H1 (cell line): Measurements from ENCODE around the gene OGDH. TPM values are rescaled to one million over a fixed set of nuclear protein-coding genes. Genes with fewer than 3 reads are reported as not detected.

ENCODE experiments used
- ATF2 ChIP-seq: IDR thresholded peaks from 2 replicates; pipeline ENCODE4 v1.6.1; 2012; ENCODE audit warnings: low read length, inconsistent platforms
- CHD7 ChIP-seq: fragments of 300-600 bp; sonication (generic); IDR thresholded peaks from 2 replicates; pipeline ENCODE4 v1.7.1; 2012; ENCODE audit warnings: low read length, moderate library complexity, mild to moderate bottlenecking, inconsistent platforms; ENCODE audit not compliant: insufficient replicate concordance
- CREB1 ChIP-seq: IDR thresholded peaks from 2 replicates; pipeline ENCODE4 v1.6.1; 2012; ENCODE audit warnings: inconsistent platforms
- EZH2 ChIP-seq: fragments of 200-600 bp; sonication (generic); IDR thresholded peaks from 2 replicates; pipeline ENCODE4 v1.7.1; 2012; ENCODE audit warnings: low read depth, mild to moderate bottlenecking, moderate library complexity, low read length, inconsistent platforms; ENCODE audit not compliant: severe bottlenecking
- RFX5 ChIP-seq: IDR thresholded peaks from 2 replicates; pipeline ENCODE4 v1.6.1; 2011; ENCODE audit warnings: low read depth, low read length, improper control_type of control experiment, borderline replicate concordance
- SIRT6 ChIP-seq: IDR thresholded peaks from one replicate; pipeline ENCODE4 v1.7.1; 2012; ENCODE audit warnings: low read length, inconsistent platforms
- USF2 ChIP-seq: IDR thresholded peaks from 2 replicates; pipeline ENCODE4 v1.6.1; 2011; ENCODE audit warnings: low read length, improper control_type of control experiment
- polyA plus RNA-seq, 7 experiments: library from polyadenylated mRNA; depleted of rRNA in 3 of 7; stranded (reverse) in 5 of 7; unstranded in 2 of 7; fragments of >200 nt in 5 of 7; fragments of 200-250 nt in 2 of 7; gene quantifications; 1 replicate in 5 of 7; 2 replicates in 1 of 7; 4 replicates in 1 of 7; pipeline versions ENCODE4 v1.2.1 to v1.2.3, GENCODE V29; 2011 to 2013; ENCODE audit warnings: missing spikeins in 2 of 7, mixed read lengths in 2 of 7
- total RNA-seq: library from RNA; stranded (reverse); fragmentation: NEBNext Ultra II Directional; extraction: Animal tissue kit (Norgen Biotek cat#: 25700); gene quantifications from 2 replicates; pipeline ENCODE4 v1.2.1, GENCODE V29; 2021

OGDH gene
- total and polyA plus RNA-seq, 2 of the 8 experiments (the other 6 are each of a cell fraction or from before 2014, with no cell fraction given) = 71.6 to 91.6 TPM

GRCh38 chr7:44609829-44610228 is 3.4 kb downstream of the OGDH start (continued):
- TF ChIP-seq CHD7 (no peak), RFX5 (no peak), USF2 (no peak), CREB1 (no peak), SIRT6 (no peak), EZH2 (no peak), ATF2 (no peak)
